ENCODE results near the gene PSMD2.

Gene PSMD2

GRCh38 chr3:184346480-184347190 lies 47.6 kb downstream of the PSMD2 start:
- no peaks in the 10 kb centered on the region for H3K27me3 ChIP-seq (ENCODE audit: control insufficient read depth, insufficient read depth, low read length)
- H3K9me3 ChIP-seq (replicated peaks; ENCODE audit: low read length): no peaks in the 10 kb centered on the region
- H3K4me3 ChIP-seq (ENCODE audit: low read length): no peak overlapping the region
- H3K9ac ChIP-seq (ENCODE audit: low read depth, low read length): no peak overlapping the region
- H3K36me3 ChIP-seq (ENCODE audit: insufficient read depth, low read length): peaks cover 18% of the 10 kb centered on the region
- H3K4me1 ChIP-seq (ENCODE audit: control insufficient read depth, insufficient read depth, low read length): peaks cover 8% of the 10 kb centered on the region
- no peak overlapping the region for H3K4me2 ChIP-seq (ENCODE audit: low read length)

- no peak overlapping the region for H3K4me2 ChIP-seq (ENCODE audit: low read length)
- peaks cover 20% of the 10 kb centered on the region for H3K36me3 ChIP-seq (ENCODE audit: insufficient read depth, low read length)
- peaks cover 8% of the 10 kb centered on the region for H3K4me1 ChIP-seq (ENCODE audit: control insufficient read depth, insufficient read depth, low read length)
Observed at GRCh38 chr3:184347321-184348056, 48.4 kb downstream of the PSMD2 start.

GRCh38 chr3:184348057-184348382 lies 49.0 kb downstream of the PSMD2 start:
- H3K4me2 ChIP-seq (ENCODE audit: low read length): no peak overlapping the region
- H3K9me3 ChIP-seq (replicated peaks; ENCODE audit: low read length): no peaks in the 10 kb centered on the region
- no peaks in the 10 kb centered on the region for H3K27me3 ChIP-seq (ENCODE audit: control insufficient read depth, insufficient read depth, low read length)
- peaks cover 17% of the 10 kb centered on the region for H3K36me3 ChIP-seq (ENCODE audit: insufficient read depth, low read length)
- peaks cover 8% of the 10 kb centered on the region for H3K4me1 ChIP-seq (ENCODE audit: control insufficient read depth, insufficient read depth, low read length)
- H3K9ac ChIP-seq (ENCODE audit: low read depth, low read length): no peak overlapping the region
- H3K4me3 ChIP-seq (ENCODE audit: low read length): no peak overlapping the region

More at GRCh38 chr3:184347321-184348056, 48.4 kb downstream of the PSMD2 start:
- no peaks in the 10 kb centered on the region for H3K9me3 ChIP-seq (replicated peaks; ENCODE audit: low read length)
- H3K27me3 ChIP-seq (ENCODE audit: control insufficient read depth, insufficient read depth, low read length): no peaks in the 10 kb centered on the region
- no peak overlapping the region for H3K9ac ChIP-seq (ENCODE audit: low read depth, low read length)
- no peak overlapping the region for H3K4me3 ChIP-seq (ENCODE audit: low read length)

GRCh38 chr3:184349563-184350470 lies 50.8 kb downstream of the PSMD2 start:
- Histone ChIP-seq H3K27me3 (ENCODE audit: control insufficient read depth, insufficient read depth, low read length) (no peaks in the 10 kb centered on the region), H3K9me3 (replicated peaks; ENCODE audit: low read length) (no peaks in the 10 kb centered on the region), H3K4me3 (ENCODE audit: low read length) (no peak overlapping the region), H3K4me2 (ENCODE audit: low read length) (no peak overlapping the region), H3K36me3 (ENCODE audit: insufficient read depth, low read length) (peaks cover 8% of the 10 kb centered on the region), H3K9ac (ENCODE audit: low read depth, low read length) (no peak overlapping the region), H3K4me1 (ENCODE audit: control insufficient read depth, insufficient read depth, low read length) (peaks cover 8% of the 10 kb centered on the region)

- H3K9ac ChIP-seq (ENCODE audit: low read depth, low read length): no peak overlapping the region
- peaks cover 13% of the 10 kb centered on the region for H3K36me3 ChIP-seq (ENCODE audit: insufficient read depth, low read length)
- no peak overlapping the region for H3K4me2 ChIP-seq (ENCODE audit: low read length)
- H3K4me3 ChIP-seq (ENCODE audit: low read length): no peak overlapping the region
- H3K27me3 ChIP-seq (ENCODE audit: control insufficient read depth, insufficient read depth, low read length): no peaks in the 10 kb centered on the region
- peaks cover 6% of the 10 kb centered on the region for H3K4me1 ChIP-seq (ENCODE audit: control insufficient read depth, insufficient read depth, low read length)
- H3K9me3 ChIP-seq (replicated peaks; ENCODE audit: low read length): no peaks in the 10 kb centered on the region
Observed at GRCh38 chr3:184350618-184351017, 51.6 kb downstream of the PSMD2 start.

GRCh38 chr3:184351511-184352148 lies 52.6 kb downstream of the PSMD2 start:
- Histone ChIP-seq H3K4me3 (ENCODE audit: low read length) (no peak overlapping the region), H3K27me3 (ENCODE audit: control insufficient read depth, insufficient read depth, low read length) (no peaks in the 10 kb centered on the region), H3K36me3 (ENCODE audit: insufficient read depth, low read length) (peaks cover 13% of the 10 kb centered on the region), H3K9me3 (replicated peaks; ENCODE audit: low read length) (no peaks in the 10 kb centered on the region), H3K9ac (ENCODE audit: low read depth, low read length) (no peak overlapping the region), H3K4me1 (ENCODE audit: control insufficient read depth, insufficient read depth, low read length) (peaks cover 6% of the 10 kb centered on the region), H3K4me2 (ENCODE audit: low read length) (no peak overlapping the region)

GRCh38 chr3:184352149-184352785 lies 53.2 kb downstream of the PSMD2 start:
- peaks cover 6% of the 10 kb centered on the region for H3K4me1 ChIP-seq (ENCODE audit: control insufficient read depth, insufficient read depth, low read length)
- H3K9ac ChIP-seq (ENCODE audit: low read depth, low read length): no peak overlapping the region
- no peak overlapping the region for H3K4me2 ChIP-seq (ENCODE audit: low read length)
- no peak overlapping the region for H3K4me3 ChIP-seq (ENCODE audit: low read length)
- no peaks in the 10 kb centered on the region for H3K27me3 ChIP-seq (ENCODE audit: control insufficient read depth, insufficient read depth, low read length)
- H3K9me3 ChIP-seq (replicated peaks; ENCODE audit: low read length): no peaks in the 10 kb centered on the region
- peaks cover 13% of the 10 kb centered on the region for H3K36me3 ChIP-seq (ENCODE audit: insufficient read depth, low read length)

GRCh38 chr3:184352897-184353545 lies 54.0 kb downstream of the PSMD2 start:
- Histone ChIP-seq H3K4me2 (ENCODE audit: low read length) (no peak overlapping the region), H3K9ac (ENCODE audit: low read depth, low read length) (no peak overlapping the region), H3K4me3 (ENCODE audit: low read length) (no peak overlapping the region), H3K36me3 (ENCODE audit: insufficient read depth, low read length) (peaks cover 13% of the 10 kb centered on the region), H3K9me3 (replicated peaks; ENCODE audit: low read length) (no peaks in the 10 kb centered on the region), H3K4me1 (ENCODE audit: control insufficient read depth, insufficient read depth, low read length) (peaks cover 6% of the 10 kb centered on the region), H3K27me3 (ENCODE audit: control insufficient read depth, insufficient read depth, low read length) (no peaks in the 10 kb centered on the region)

GRCh38 chr3:184353546-184353941 lies 54.5 kb downstream of the PSMD2 start:
- Histone ChIP-seq H3K36me3 (ENCODE audit: insufficient read depth, low read length) (peaks cover 13% of the 10 kb centered on the region), H3K27me3 (ENCODE audit: control insufficient read depth, insufficient read depth, low read length) (no peaks in the 10 kb centered on the region), H3K4me2 (ENCODE audit: low read length) (no peak overlapping the region), H3K9me3 (replicated peaks; ENCODE audit: low read length) (no peaks in the 10 kb centered on the region), H3K9ac (ENCODE audit: low read depth, low read length) (no peak overlapping the region), H3K4me3 (ENCODE audit: low read length) (no peak overlapping the region), H3K4me1 (ENCODE audit: control insufficient read depth, insufficient read depth, low read length) (peaks cover 6% of the 10 kb centered on the region)

GRCh38 chr3:184354121-184354728 lies 55.2 kb downstream of the PSMD2 start:
- no peak overlapping the region for H3K9ac ChIP-seq (ENCODE audit: low read depth, low read length)
- H3K4me3 ChIP-seq (ENCODE audit: low read length): no peak overlapping the region
- no peaks in the 10 kb centered on the region for H3K27me3 ChIP-seq (ENCODE audit: control insufficient read depth, insufficient read depth, low read length)
- H3K4me1 ChIP-seq (ENCODE audit: control insufficient read depth, insufficient read depth, low read length): peaks cover 6% of the 10 kb centered on the region
- peaks cover 13% of the 10 kb centered on the region for H3K36me3 ChIP-seq (ENCODE audit: insufficient read depth, low read length)
- H3K9me3 ChIP-seq (replicated peaks; ENCODE audit: low read length): no peaks in the 10 kb centered on the region
- no peak overlapping the region for H3K4me2 ChIP-seq (ENCODE audit: low read length)

Data from skeletal muscle satellite cell (primary cell).